ENCODE data around the gene COL20A1.

DNA sequence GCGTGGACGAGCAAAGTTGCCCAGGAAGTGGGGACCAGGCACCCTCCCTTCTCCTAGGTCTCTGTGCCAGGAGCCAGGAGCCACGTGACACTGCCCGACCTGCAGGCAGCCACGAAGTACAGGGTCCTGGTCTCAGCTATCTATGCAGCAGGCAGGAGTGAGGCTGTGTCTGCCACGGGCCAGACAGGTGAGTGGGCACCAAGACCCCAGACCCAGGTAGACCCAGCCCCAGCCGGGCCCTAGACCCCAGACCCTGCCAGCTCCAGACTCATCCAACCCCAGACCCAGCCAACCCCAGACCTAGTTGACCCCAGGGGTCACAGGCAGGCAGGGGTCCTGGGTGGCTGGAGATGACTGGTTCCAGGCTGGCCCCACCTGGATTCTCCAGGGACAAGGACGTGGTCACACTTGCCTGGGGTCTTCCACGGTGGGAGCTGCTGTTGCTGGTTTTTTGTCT lies 21.1 kb downstream of the COL20A1 start:
- TF ChIP-seq POLR2A (IDR thresholded peaks at IDR 0.05; ENCODE audit: low read length): no peak
- TF ChIP-seq GATA1 (IDR thresholded peaks at IDR 0.05; ENCODE audit: low read depth, low read length): no peak
